HG02870 (cell line): ENCODE measurements around the gene TACC3.

Source experiments
- ATAC-seq: cut with Tn5 transposase; IDR thresholded peaks from one replicate; pipeline ENCODE4 v1.9.1; 2021; ENCODE audit warnings: mild to moderate bottlenecking, moderate library complexity; ENCODE audit not compliant: unreplicated experiment

TACC3 gene

DNA sequence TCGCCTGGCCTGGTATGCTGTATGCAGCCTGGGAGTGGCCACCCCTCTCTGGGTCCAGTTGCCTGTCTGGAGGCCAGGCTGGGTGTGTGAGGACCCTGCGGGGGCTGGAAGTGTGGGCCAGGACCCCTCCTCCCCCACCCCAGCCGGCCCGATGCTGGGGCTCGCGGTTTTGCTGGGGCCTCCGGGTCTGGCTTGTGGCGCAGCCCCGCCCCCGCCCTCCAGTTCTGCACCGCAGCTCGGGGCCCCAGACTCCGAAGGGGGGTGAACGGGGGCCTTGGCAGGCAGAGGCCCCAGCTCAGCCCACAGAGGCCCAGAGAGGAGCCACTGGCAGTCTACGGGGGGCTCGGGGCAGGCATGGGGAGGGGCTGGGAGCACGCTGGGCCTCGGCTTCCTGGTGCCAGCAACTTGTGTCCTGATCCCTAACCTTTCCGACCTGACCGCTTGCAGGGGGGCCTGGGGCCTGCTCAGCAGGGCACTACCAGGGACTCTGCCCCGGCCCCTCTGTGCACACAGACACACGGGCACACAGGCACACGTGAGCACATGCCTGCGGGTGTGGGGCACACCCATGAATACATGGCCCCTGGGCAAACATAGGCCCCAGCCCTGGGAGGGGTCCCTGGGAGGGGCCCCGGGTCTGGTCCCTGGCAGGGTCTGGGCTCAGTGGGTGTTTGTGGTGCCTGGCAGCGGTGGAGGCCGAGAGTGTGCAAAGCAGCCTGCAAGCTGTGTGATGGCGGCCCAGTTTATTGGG lies 50.4 kb downstream of the TACC3 start:
- ATAC-seq: no peak

DNA sequence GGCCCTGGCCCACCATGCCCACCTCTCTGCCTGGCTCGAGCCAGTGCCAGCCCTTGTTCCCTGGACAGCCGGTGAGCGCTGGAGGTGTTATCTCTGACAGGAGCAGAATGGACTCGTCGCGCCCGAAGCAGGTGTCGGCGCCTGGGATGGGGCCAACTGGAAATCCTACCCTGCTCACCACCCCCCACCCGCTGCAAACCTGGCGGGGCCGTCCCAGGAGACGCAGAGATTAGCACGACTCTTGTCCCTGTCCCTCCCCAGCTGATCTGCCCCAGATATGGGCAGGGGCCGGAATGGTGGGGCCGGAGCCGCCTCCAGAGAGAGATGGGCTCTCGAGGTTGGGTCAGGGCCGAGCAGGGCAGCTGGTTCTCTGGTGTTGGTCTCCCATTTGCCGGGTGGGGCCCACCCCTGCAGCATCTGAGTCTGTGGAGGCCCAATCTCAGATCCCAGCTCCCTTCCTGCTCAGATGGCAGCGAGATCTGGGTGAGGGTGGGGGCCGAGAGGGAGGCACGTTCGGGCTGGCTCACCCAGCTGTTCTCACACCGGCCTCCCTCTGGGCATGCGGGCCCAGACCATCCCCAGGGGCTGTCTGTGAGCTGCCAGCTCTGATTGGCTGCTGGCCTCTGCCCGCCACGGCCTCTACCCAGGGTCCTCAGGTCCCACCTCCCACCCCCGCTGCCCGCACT lies 51.7 kb downstream of the TACC3 start:
- no peak for ATAC-seq

GRCh38 chr4:1773754-1774153 lies 52.4 kb downstream of the TACC3 start:
- ATAC-seq: no peak

- ATAC-seq: no peak
Observed at GRCh38 chr4:1775731-1776500, 54.6 kb downstream of the TACC3 start.

- no peak for ATAC-seq
Observed at GRCh38 chr4:1776521-1777161, 55.3 kb downstream of the TACC3 start.

DNA sequence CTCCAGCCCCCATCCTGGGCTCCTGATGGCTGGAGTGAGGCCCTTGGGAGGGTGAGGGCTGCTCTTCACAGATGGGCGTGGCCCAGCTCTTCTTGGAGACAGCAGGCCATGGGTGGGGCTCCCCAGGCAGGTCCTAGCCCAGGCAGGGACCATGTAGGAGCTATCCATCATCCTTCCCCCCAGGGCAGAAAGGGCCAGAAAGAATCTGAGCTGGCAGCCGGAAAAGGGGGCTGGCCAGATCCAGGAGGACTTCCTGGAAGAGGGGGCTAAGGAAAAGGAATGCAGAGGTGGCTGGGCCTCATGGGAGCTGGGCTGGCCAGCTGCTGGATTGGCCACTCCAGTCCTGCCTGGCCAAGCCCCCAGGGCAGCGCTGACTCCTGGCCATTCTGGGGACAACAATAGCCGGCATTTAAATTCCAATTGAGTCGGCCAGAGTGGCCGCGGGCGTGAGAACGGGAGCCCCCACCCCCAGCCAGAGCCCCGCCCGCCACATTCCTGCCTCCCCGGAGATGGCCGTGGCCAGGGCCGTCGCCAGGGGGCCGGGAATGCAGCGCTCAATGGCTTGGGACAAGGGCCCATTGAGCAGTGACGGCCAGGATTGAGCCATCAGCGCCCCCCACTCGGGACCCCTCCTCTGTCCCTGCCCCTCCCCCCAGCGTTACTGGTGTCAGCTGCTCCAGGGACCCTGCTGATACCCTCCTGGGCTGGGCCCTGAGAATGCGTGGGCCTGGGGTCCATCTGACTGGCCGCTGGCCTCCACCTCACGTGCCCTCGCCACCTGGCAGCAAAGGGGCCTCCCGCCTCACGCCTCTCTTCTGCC lies 56.7 kb downstream of the TACC3 start:
- ATAC-seq: no peak

GRCh38 chr4:1778642-1779392 lies 57.5 kb downstream of the TACC3 start:
- no peak for ATAC-seq

- ATAC-seq: no peak
Observed at GRCh38 chr4:1779588-1780382, 58.5 kb downstream of the TACC3 start.

DNA sequence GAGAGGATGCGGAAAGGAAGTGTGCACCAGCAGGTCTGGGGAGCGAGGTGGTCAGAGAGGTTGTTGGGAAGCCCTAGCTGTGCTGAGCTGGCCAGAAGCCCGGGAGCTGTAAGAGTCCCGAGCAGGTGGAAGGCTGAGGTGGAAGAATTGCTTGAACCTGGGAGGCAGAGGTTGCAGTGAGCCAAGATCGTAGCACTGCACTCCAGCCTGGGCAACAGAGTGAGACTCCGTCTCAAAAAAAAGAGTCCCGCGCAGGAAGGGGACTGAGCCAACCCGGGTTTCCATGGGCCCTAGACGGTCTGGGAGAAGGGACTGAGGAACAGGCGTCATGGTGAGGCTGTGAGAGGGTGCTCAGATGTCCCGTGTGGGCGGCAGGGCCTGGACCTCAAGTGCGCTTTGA lies 59.1 kb downstream of the TACC3 start:
- ATAC-seq: no peak

- ATAC-seq: no peak
Observed at GRCh38 chr4:1783015-1783414, 61.7 kb downstream of the TACC3 start.

DNA sequence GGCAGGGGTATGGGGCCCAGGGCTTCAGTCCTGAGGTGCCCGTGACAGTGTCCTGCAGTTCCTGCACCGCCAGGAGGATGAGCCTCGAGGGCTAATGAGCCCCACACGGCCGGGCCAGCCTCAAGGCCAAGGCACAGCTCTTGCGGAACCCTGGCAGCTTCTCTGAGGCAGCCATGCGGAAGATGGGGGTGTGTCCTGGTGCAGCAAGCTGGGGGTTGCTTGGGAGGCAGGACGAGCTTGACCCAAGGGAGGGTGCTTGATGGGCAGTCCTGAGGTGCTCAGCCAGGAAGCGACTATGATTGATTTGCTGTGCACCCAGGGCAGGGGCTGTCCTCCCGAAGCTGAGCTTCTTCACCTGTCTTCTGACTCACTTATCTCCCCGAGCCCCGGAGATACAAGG lies 62.6 kb downstream of the TACC3 start:
- ATAC-seq: no peak

GRCh38 chr4:1784395-1784788 lies 63.1 kb downstream of the TACC3 start:
- ATAC-seq: no peak

- no peak for ATAC-seq
Observed at GRCh38 chr4:1784789-1785591, 63.7 kb downstream of the TACC3 start.

DNA sequence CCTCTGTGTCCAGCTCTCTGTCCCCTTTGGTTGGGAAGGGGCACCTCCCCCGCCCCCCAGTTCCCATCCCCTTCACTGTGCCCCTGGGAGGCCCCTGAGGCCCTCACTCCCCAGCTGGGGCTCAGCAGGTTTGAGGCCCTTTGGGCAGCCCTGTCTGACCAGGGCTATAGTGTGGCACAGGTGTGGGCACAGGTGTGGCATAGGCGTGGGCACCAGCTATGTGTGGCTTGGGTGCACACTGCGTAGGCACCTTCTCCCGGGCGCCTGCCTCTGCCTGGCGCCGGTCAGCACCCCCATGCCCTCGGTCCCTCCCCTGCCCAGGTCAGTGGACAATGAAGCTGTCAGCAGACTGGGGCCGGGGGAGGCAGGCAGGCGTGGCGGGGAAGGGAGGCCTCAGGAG lies 64.3 kb downstream of the TACC3 start:
- no peak for ATAC-seq

DNA sequence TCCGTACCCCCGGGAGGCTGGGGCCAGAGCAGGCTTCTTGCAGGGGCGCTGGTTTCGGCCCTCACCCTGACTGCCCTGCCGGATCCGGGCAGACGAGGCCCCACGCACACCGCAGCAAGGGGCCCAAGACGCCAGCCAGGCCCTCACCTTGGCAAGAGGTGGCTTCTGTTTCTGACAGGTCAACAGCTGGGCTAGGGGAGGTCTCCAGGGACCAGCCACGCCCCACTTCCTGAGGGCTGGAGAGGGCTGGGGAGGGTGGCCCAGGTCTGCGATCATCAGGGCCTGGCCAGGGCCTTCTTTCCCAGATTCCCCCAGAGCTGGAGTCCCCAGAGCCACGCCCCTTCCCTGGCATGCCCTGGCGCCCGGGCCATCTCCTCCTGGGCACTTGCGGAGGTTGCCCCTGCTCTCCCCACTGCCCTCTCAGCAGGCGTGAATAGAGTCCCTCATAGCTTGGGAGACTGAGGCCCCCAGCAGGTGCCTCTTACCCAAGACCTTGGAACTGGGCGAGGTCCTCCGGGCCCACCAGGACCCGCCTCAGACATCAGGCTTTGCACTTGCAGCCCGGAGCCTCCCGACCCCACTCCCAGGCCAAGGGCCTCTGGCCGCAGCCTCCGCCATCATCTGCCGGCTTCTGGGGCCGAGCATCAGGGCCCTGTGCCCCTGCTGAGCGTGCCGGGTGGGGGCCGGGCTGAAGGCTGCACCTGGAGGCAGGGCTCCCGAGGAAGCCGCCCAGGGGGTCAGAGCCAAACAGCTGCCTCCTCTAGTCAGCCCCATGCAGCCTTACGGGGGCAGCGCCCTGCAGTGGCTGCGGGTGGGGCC lies 65.4 kb downstream of the TACC3 start:
- no peak for ATAC-seq

- no peak for ATAC-seq
Observed at GRCh38 chr4:1787411-1788077, 66.2 kb downstream of the TACC3 start.
